ENCODE measurements around the gene PPP1R12B.
"Not testable (repeated sequence)": the region's sequence is repeated elsewhere in the genome, so short reads cannot be mapped to it uniquely, and the experiment has no call there.

Gene PPP1R12B

GRCh38 chr1:202410251-202410650 is 61.8 kb downstream of the PPP1R12B start:
- not testable (repeated sequence) for H3K4me3 ChIP-seq (ENCODE audit: low read length); H3K36me3 ChIP-seq (ENCODE audit: control insufficient read depth, low read length); H3K9me2 ChIP-seq (replicated peaks; ENCODE audit: control insufficient read depth, low read length); H3F3A ChIP-seq (ENCODE audit: control insufficient read depth, insufficient read depth); H3K4me1 ChIP-seq (ENCODE audit: control insufficient read depth, low read length); H3K79me2 ChIP-seq (ENCODE audit: control insufficient read depth, low read length); H3K4me2 ChIP-seq (ENCODE audit: low read length); H3K27ac ChIP-seq (ENCODE audit: low read depth, low read length); H3K9me3 ChIP-seq (ENCODE audit: control insufficient read depth, insufficient read depth, low read length); H3K27me3 ChIP-seq (ENCODE audit: control insufficient read depth, low read length); H4K20me1 ChIP-seq (ENCODE audit: control insufficient read depth, insufficient read depth, low read depth, low read length)

- not testable (repeated sequence) for H3K9me2 ChIP-seq (replicated peaks; ENCODE audit: control insufficient read depth, low read length); H4K20me1 ChIP-seq (ENCODE audit: control insufficient read depth, insufficient read depth, low read depth, low read length); H3K4me1 ChIP-seq (ENCODE audit: control insufficient read depth, low read length); H3K27ac ChIP-seq (ENCODE audit: low read depth, low read length); H3K27me3 ChIP-seq (ENCODE audit: control insufficient read depth, low read length); H3K4me2 ChIP-seq (ENCODE audit: low read length); H3K79me2 ChIP-seq (ENCODE audit: control insufficient read depth, low read length); H3F3A ChIP-seq (ENCODE audit: control insufficient read depth, insufficient read depth); H3K36me3 ChIP-seq (ENCODE audit: control insufficient read depth, low read length); H3K4me3 ChIP-seq (ENCODE audit: low read length); H3K9me3 ChIP-seq (ENCODE audit: control insufficient read depth, insufficient read depth, low read length)
These were observed 62.4 kb downstream of the PPP1R12B start for GRCh38 chr1:202410854-202411357.

- peaks cover 5% of the 10 kb centered on the region; the same call in 1 of the 2 replicates for H3K4me1 ChIP-seq (ENCODE audit: control insufficient read depth, low read length)
- no peak overlapping the region for H3K4me2 ChIP-seq (ENCODE audit: low read length)
- no peak for TF ChIP-seq EZH2phosphoT487 (IDR thresholded peaks at IDR 0.05; ENCODE audit: borderline replicate concordance, low read length)
- no peak for TF ChIP-seq CTCF (IDR thresholded peaks at IDR 0.05; ENCODE audit: low read depth, low read length, poor library complexity, severe bottlenecking)
- H3K27me3 ChIP-seq (ENCODE audit: control insufficient read depth, low read length), result no peaks in the 10 kb centered on the region
- H3F3A ChIP-seq (ENCODE audit: control insufficient read depth, insufficient read depth), result no peaks in the 10 kb centered on the region
- H4K20me1 ChIP-seq (ENCODE audit: control insufficient read depth, insufficient read depth, low read depth, low read length), result 0 out of 2 replicates have a peak, but pooled peaks cover 3% of the 10 kb centered on the region
- no peak overlapping the region for H3K4me3 ChIP-seq (ENCODE audit: low read length)
- H3K9me3 ChIP-seq (ENCODE audit: control insufficient read depth, insufficient read depth, low read length), result no peaks in the 10 kb centered on the region
- no peaks in the 10 kb centered on the region for H3K9me2 ChIP-seq (replicated peaks; ENCODE audit: control insufficient read depth, low read length)
- no peak overlapping the region for H3K27ac ChIP-seq (ENCODE audit: low read depth, low read length)
- no peaks in the 10 kb centered on the region for H3K79me2 ChIP-seq (ENCODE audit: control insufficient read depth, low read length)
- no peaks in the 10 kb centered on the region for H3K36me3 ChIP-seq (ENCODE audit: control insufficient read depth, low read length)
These were observed 62.9 kb downstream of the PPP1R12B start for GRCh38 chr1:202411422-202411821.

GRCh38 chr1:202412421-202412820 is 63.9 kb downstream of the PPP1R12B start:
- not testable (repeated sequence) for H3K9me2 ChIP-seq (replicated peaks; ENCODE audit: control insufficient read depth, low read length); H3F3A ChIP-seq (ENCODE audit: control insufficient read depth, insufficient read depth); H3K4me2 ChIP-seq (ENCODE audit: low read length); H3K9me3 ChIP-seq (ENCODE audit: control insufficient read depth, insufficient read depth, low read length); H3K36me3 ChIP-seq (ENCODE audit: control insufficient read depth, low read length); H4K20me1 ChIP-seq (ENCODE audit: control insufficient read depth, insufficient read depth, low read depth, low read length); H3K4me1 ChIP-seq (ENCODE audit: control insufficient read depth, low read length); H3K27me3 ChIP-seq (ENCODE audit: control insufficient read depth, low read length); H3K79me2 ChIP-seq (ENCODE audit: control insufficient read depth, low read length); H3K27ac ChIP-seq (ENCODE audit: low read depth, low read length); H3K4me3 ChIP-seq (ENCODE audit: low read length)

- Histone ChIP-seq H4K20me1 (ENCODE audit: control insufficient read depth, insufficient read depth, low read depth, low read length) (no peaks in the 10 kb centered on the region), H3K79me2 (ENCODE audit: control insufficient read depth, low read length) (no peaks in the 10 kb centered on the region), H3K27ac (ENCODE audit: low read depth, low read length) (no peak overlapping the region), H3K27me3 (ENCODE audit: control insufficient read depth, low read length) (no peaks in the 10 kb centered on the region), H3K4me1 (ENCODE audit: control insufficient read depth, low read length) (no peaks in the 10 kb centered on the region), H3F3A (ENCODE audit: control insufficient read depth, insufficient read depth) (no peaks in the 10 kb centered on the region), H3K9me3 (ENCODE audit: control insufficient read depth, insufficient read depth, low read length) (no peaks in the 10 kb centered on the region), H3K4me2 (ENCODE audit: low read length) (no peak overlapping the region), H3K9me2 (replicated peaks; ENCODE audit: control insufficient read depth, low read length) (no peaks in the 10 kb centered on the region), H3K4me3 (ENCODE audit: low read length) (no peak overlapping the region), H3K36me3 (ENCODE audit: control insufficient read depth, low read length) (no peaks in the 10 kb centered on the region)
- TF ChIP-seq EZH2phosphoT487 (IDR thresholded peaks at IDR 0.05; ENCODE audit: borderline replicate concordance, low read length), result no peak
- TF ChIP-seq CTCF (IDR thresholded peaks at IDR 0.05; ENCODE audit: low read depth, low read length, poor library complexity, severe bottlenecking), result no peak
These were observed 68.1 kb downstream of the PPP1R12B start for GRCh38 chr1:202416641-202417040.

GRCh38 chr1:202417141-202417540 is 68.6 kb downstream of the PPP1R12B start:
- H3F3A ChIP-seq (ENCODE audit: control insufficient read depth, insufficient read depth); H3K4me1 ChIP-seq (ENCODE audit: control insufficient read depth, low read length); H3K79me2 ChIP-seq (ENCODE audit: control insufficient read depth, low read length); H3K4me3 ChIP-seq (ENCODE audit: low read length); H3K9me3 ChIP-seq (ENCODE audit: control insufficient read depth, insufficient read depth, low read length); H3K27me3 ChIP-seq (ENCODE audit: control insufficient read depth, low read length); H4K20me1 ChIP-seq (ENCODE audit: control insufficient read depth, insufficient read depth, low read depth, low read length); H3K4me2 ChIP-seq (ENCODE audit: low read length); H3K9me2 ChIP-seq (replicated peaks; ENCODE audit: control insufficient read depth, low read length); H3K36me3 ChIP-seq (ENCODE audit: control insufficient read depth, low read length); H3K27ac ChIP-seq (ENCODE audit: low read depth, low read length): not testable (repeated sequence)

- H3F3A ChIP-seq (ENCODE audit: control insufficient read depth, insufficient read depth); H3K4me3 ChIP-seq (ENCODE audit: low read length); H3K9me3 ChIP-seq (ENCODE audit: control insufficient read depth, insufficient read depth, low read length); H3K4me1 ChIP-seq (ENCODE audit: control insufficient read depth, low read length); H3K27me3 ChIP-seq (ENCODE audit: control insufficient read depth, low read length); H3K79me2 ChIP-seq (ENCODE audit: control insufficient read depth, low read length); H3K4me2 ChIP-seq (ENCODE audit: low read length); H4K20me1 ChIP-seq (ENCODE audit: control insufficient read depth, insufficient read depth, low read depth, low read length); H3K9me2 ChIP-seq (replicated peaks; ENCODE audit: control insufficient read depth, low read length); H3K36me3 ChIP-seq (ENCODE audit: control insufficient read depth, low read length); H3K27ac ChIP-seq (ENCODE audit: low read depth, low read length): not testable (repeated sequence)
These were observed 69.3 kb downstream of the PPP1R12B start for GRCh38 chr1:202417762-202418201.
